HepG2 (cell line): ENCODE data around the gene EBF3.

ENCODE experiments used
- EZH2 ChIP-seq: conservative IDR thresholded peaks from 2 replicates; pipeline ENCODE4 v1.6.1; 2012; ENCODE audit warnings: mild to moderate bottlenecking, low read depth, low read length, moderate library complexity
- IRF2 ChIP-seq: IDR thresholded peaks from 2 replicates; pipeline ENCODE4 v1.6.1; 2018; ENCODE audit warnings: missing genetic modification reagents, missing compliant biosample characterization
- IRX3 ChIP-seq: sonication (generic); formaldehyde crosslinking; IDR thresholded peaks from 2 replicates; pipeline ENCODE4 v1.8.1; 2023; ENCODE audit warnings: mild to moderate bottlenecking, low read depth, missing genetic modification reagents, borderline replicate concordance
- PAX8 ChIP-seq: sonication (generic); formaldehyde crosslinking; IDR thresholded peaks from 2 replicates; pipeline ENCODE4 v1.8.0; 2022; ENCODE audit warnings: mild to moderate bottlenecking, missing genetic modification reagents, borderline replicate concordance
- PHF21A ChIP-seq: sonication (generic); formaldehyde crosslinking; IDR thresholded peaks from 2 replicates; pipeline ENCODE4 v1.5.0; 2020; ENCODE audit warnings: mild to moderate bottlenecking, missing genetic modification reagents
- RAD21 ChIP-seq: fragments of 450-650 bp; formaldehyde crosslinking; IDR thresholded peaks from 2 replicates; pipeline ENCODE4 v1.5.0; 2020; ENCODE audit warnings: mild to moderate bottlenecking
- SMAD9 ChIP-seq: sonication (generic); formaldehyde crosslinking; IDR thresholded peaks from 2 replicates; pipeline ENCODE4 v1.5.1; 2020; ENCODE audit warnings: mild to moderate bottlenecking, missing genetic modification reagents
- SMC3 ChIP-seq: IDR thresholded peaks from 2 replicates; pipeline ENCODE4 v1.6.1; 2011; ENCODE audit warnings: low read length, improper control_type of control experiment
- ZBTB20 ChIP-seq: sonication (generic); formaldehyde crosslinking; IDR thresholded peaks from 2 replicates; pipeline ENCODE4 v1.8.1; 2023; ENCODE audit warnings: missing genetic modification reagents, low read depth, mild to moderate bottlenecking, borderline replicate concordance
- ZBTB7B ChIP-seq: sonication (generic); formaldehyde crosslinking; IDR thresholded peaks from 2 replicates; pipeline ENCODE4 v1.4.0; 2020; ENCODE audit warnings: missing genetic modification reagents
- ZNF207 ChIP-seq: fragments of 450-650 bp; IDR thresholded peaks from 2 replicates; pipeline ENCODE4 v1.6.1; 2016; ENCODE audit warnings: antibody characterized with exemption, borderline replicate concordance
- TF ChIP-seq, protein P1 (sequence below): sonication (generic); formaldehyde crosslinking; IDR thresholded peaks from 2 replicates; pipeline ENCODE4 v1.4.0; 2020; ENCODE audit warnings: missing genetic modification reagents
- TF ChIP-seq, protein P2 (sequence below): IDR thresholded peaks from 2 replicates; pipeline ENCODE4 v1.6.1; 2012; ENCODE audit warnings: low read depth, low read length, improper control_type of control experiment

- TF ChIP-seq, protein P1, sequence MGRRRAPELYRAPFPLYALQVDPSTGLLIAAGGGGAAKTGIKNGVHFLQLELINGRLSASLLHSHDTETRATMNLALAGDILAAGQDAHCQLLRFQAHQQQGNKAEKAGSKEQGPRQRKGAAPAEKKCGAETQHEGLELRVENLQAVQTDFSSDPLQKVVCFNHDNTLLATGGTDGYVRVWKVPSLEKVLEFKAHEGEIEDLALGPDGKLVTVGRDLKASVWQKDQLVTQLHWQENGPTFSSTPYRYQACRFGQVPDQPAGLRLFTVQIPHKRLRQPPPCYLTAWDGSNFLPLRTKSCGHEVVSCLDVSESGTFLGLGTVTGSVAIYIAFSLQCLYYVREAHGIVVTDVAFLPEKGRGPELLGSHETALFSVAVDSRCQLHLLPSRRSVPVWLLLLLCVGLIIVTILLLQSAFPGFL, result no peak
- TF ChIP-seq PAX8 (CRISPR knock-in tag), result no peak
- TF ChIP-seq SMC3, result no peak
- TF ChIP-seq ZNF207, result no peak
- TF ChIP-seq IRF2, result no peak
- TF ChIP-seq, protein P2, sequence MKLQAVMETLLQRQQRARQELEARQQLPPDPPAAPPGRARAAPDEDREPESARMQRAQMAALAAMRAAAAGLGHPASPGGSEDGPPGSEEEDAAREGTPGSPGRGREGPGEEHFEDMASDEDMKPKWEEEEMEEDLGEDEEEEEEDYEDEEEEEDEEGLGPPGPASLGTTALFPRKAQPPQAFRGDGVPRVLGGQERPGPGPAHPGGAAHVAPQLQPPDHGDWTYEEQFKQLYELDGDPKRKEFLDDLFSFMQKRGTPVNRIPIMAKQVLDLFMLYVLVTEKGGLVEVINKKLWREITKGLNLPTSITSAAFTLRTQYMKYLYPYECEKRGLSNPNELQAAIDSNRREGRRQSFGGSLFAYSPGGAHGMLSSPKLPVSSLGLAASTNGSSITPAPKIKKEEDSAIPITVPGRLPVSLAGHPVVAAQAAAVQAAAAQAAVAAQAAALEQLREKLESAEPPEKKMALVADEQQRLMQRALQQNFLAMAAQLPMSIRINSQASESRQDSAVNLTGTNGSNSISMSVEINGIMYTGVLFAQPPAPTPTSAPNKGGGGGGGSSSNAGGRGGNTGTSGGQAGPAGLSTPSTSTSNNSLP, result no peak
- TF ChIP-seq EZH2, result no peak
- no peak for TF ChIP-seq ZBTB7B (CRISPR knock-in tag)
- TF ChIP-seq IRX3 (CRISPR knock-in tag), result no peak
- TF ChIP-seq ZBTB20 (CRISPR knock-in tag), result no peak
- TF ChIP-seq PHF21A (CRISPR knock-in tag), result no peak
- TF ChIP-seq SMAD9 (CRISPR knock-in tag), result no peak
- TF ChIP-seq RAD21, result no peak
Measured at GRCh38 chr10:129800796-129801340, 163.2 kb downstream of the EBF3 start.
